A673 (cell line): Measurements from ENCODE around the gene HBB. TPM values are rescaled to one million over a fixed set of nuclear protein-coding genes. Genes with fewer than 3 reads are reported as not detected.

Experiments
- BruUV-seq: library from RNA; stranded (reverse); fragments of 400-500 nt; replicated peaks from 2 replicates; lab custom pipeline; 2021; lab: Mats Ljungman, UMichigan
- CTCF ChIA-PET: fragments of 300-600 bp; sonication (Branson Sonifier 250); formaldehyde crosslinking; loops from one replicate; lab custom pipeline; 2022; ENCODE audit warnings: antibody characterized with exemption; lab: Charles Lee
- POLR2A ChIA-PET: fragments of 300-600 bp; sonication (Branson Sonifier 250); formaldehyde crosslinking; loops from one replicate; lab custom pipeline; 2022; ENCODE audit warnings: antibody characterized with exemption; ENCODE audit not compliant: low non-redundant PET; lab: Charles Lee
- DNase-seq: peaks from one replicate; pipeline ENCODE4 v3.0.0-alpha.2; 2015; ENCODE audit warnings: low spot score
- H3K27ac ChIP-seq: fragments of 200-600 bp; sonication (generic); 2 replicates; pipeline ENCODE4 v1.5.1; 2016; ENCODE audit warnings: mixed run types, low read depth, mild to moderate bottlenecking, mixed read lengths, antibody characterized with exemption, low read length; ENCODE audit not compliant: poor library complexity, severe bottlenecking
- H3K27me3 ChIP-seq: fragments of 200-600 bp; sonication (generic); replicated peaks from 2 replicates; pipeline ENCODE4 v1.6.1; 2017; ENCODE audit warnings: mixed run types, low read depth, mild to moderate bottlenecking, mixed read lengths, antibody characterized with exemption, low read length; ENCODE audit not compliant: insufficient read depth, poor library complexity
- H3K36me3 ChIP-seq: fragments of 200-600 bp; sonication (generic); 2 replicates; pipeline ENCODE4 v1.6.1; 2016; ENCODE audit warnings: mixed run types, mild to moderate bottlenecking, mixed read lengths, antibody characterized with exemption, low read length; ENCODE audit not compliant: insufficient read depth, poor library complexity, severe bottlenecking
- H3K4me1 ChIP-seq: fragments of 200-600 bp; sonication (generic); 2 replicates; pipeline ENCODE4 v1.6.1; 2017; ENCODE audit warnings: mixed run types, mild to moderate bottlenecking, mixed read lengths, antibody characterized with exemption, low read length; ENCODE audit not compliant: insufficient read depth, poor library complexity, severe bottlenecking
- H3K4me3 ChIP-seq: fragments of 200-600 bp; sonication (generic); 2 replicates; pipeline ENCODE4 v1.5.1; 2016; ENCODE audit warnings: low read depth, mixed run types, mild to moderate bottlenecking, mixed read lengths, low read length; ENCODE audit not compliant: poor library complexity, severe bottlenecking
- H3K9me3 ChIP-seq: fragments of 200-600 bp; sonication (generic); 2 replicates; pipeline ENCODE4 v1.6.1; 2016; ENCODE audit warnings: mixed run types, low read depth, mild to moderate bottlenecking, mixed read lengths, antibody characterized with exemption, low read length; ENCODE audit not compliant: poor library complexity, severe bottlenecking
- EZH2 ChIP-seq: fragments of 200-600 bp; sonication (generic); IDR thresholded peaks from 2 replicates; pipeline ENCODE4 v1.6.1; 2017; ENCODE audit warnings: borderline replicate concordance, low read depth, mild to moderate bottlenecking, mixed read lengths, antibody characterized with exemption, low read length; ENCODE audit not compliant: poor library complexity, severe bottlenecking
- intact Hi-C: fragments of 100-400 bp; cut with micrococcal nuclease; formaldehyde crosslinking; loops from one replicate; pipeline ENCODE4 v1.10.0; 2022; ENCODE audit not compliant: unreplicated experiment
- total RNA-seq: library from RNA; stranded (reverse); gene quantifications from 2 replicates; pipeline ENCODE4 v1.2.3, GENCODE V29; 2021
- TF ChIP-seq, protein P1 (sequence below): fragments of 300-800, 200-600 bp; sonication (generic); conservative IDR thresholded peaks from 2 replicates; pipeline ENCODE4 v1.5.1; 2017; ENCODE audit warnings: low read depth, mild to moderate bottlenecking, antibody characterized with exemption, low read length, moderate library complexity, mixed read lengths

Gene HBB
- total RNA-seq, 1 experiment from 2014 or later, result not detected

DNA sequence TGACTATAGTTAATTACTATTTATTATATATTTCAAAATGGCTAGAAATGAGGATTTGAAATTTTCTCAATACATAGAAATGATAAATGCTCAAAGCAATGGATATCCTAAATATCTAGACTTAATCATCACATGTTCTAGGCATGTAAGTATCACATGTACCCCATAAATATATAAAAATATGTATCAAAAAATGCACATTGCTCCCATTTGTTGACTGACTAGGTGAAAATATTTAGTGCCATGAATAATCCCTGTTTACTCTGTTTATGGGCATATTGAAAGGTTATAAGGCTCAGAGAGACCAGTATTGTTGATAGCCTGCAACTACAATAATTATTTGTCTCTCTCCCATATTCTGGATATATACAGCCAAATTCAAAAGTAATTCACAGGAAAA is 39.7 kb upstream of the HBB start:
- CTCF ChIA-PET, result no interaction called here
- H3K4me3 ChIP-seq, result no peak overlapping the region
- BruUV-seq, result no TSS peak

DNA sequence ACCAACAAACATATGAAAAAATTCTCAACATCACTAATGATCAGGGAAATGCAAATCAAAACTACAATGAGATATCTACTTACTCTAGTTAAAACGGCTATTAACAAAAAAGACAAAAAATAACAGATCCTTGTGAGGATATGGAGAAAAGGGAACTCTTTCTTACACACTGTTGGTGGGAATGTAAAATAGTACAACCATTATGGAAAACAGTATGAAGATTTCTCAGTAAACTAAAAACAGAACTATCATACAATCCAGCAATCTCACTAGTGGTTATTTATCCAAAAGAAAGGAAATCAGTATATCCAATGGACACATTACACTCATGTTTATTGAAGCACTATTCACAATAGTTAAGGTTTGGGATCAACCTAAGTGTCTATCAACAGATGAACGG is 39.0 kb upstream of the HBB start:
- POLR2A ChIA-PET, result no interaction called here
- CTCF ChIA-PET, result no interaction called here
- TF ChIP-seq EZH2, result no peak
- TF ChIP-seq, protein P1, sequence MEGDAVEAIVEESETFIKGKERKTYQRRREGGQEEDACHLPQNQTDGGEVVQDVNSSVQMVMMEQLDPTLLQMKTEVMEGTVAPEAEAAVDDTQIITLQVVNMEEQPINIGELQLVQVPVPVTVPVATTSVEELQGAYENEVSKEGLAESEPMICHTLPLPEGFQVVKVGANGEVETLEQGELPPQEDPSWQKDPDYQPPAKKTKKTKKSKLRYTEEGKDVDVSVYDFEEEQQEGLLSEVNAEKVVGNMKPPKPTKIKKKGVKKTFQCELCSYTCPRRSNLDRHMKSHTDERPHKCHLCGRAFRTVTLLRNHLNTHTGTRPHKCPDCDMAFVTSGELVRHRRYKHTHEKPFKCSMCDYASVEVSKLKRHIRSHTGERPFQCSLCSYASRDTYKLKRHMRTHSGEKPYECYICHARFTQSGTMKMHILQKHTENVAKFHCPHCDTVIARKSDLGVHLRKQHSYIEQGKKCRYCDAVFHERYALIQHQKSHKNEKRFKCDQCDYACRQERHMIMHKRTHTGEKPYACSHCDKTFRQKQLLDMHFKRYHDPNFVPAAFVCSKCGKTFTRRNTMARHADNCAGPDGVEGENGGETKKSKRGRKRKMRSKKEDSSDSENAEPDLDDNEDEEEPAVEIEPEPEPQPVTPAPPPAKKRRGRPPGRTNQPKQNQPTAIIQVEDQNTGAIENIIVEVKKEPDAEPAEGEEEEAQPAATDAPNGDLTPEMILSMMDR, result no peak
- BruUV-seq, result no TSS peak
- intact Hi-C loops, result no loop called here
- H3K4me1 ChIP-seq, result no peaks in the 10 kb centered on the region
- DNase-seq, result no peak
- no peaks in the 10 kb centered on the region for H3K36me3 ChIP-seq
- H3K4me3 ChIP-seq, result no peak overlapping the region
- H3K9me3 ChIP-seq, result no peaks in the 10 kb centered on the region
- no peaks in the 10 kb centered on the region for H3K27me3 ChIP-seq
- H3K27ac ChIP-seq, result no peak overlapping the region

More for the DNA sequence above, 39.7 kb upstream of the HBB start:
- DNase-seq, result no peak
- POLR2A ChIA-PET, result no interaction called here
- intact Hi-C loops, result no loop called here
- TF ChIP-seq EZH2, result no peak
- TF ChIP-seq, protein P1, result no peak
- Histone ChIP-seq H3K9me3 (no peaks in the 10 kb centered on the region), H3K36me3 (no peaks in the 10 kb centered on the region), H3K27me3 (no peaks in the 10 kb centered on the region), H3K27ac (no peak overlapping the region), H3K4me1 (no peaks in the 10 kb centered on the region)

DNA sequence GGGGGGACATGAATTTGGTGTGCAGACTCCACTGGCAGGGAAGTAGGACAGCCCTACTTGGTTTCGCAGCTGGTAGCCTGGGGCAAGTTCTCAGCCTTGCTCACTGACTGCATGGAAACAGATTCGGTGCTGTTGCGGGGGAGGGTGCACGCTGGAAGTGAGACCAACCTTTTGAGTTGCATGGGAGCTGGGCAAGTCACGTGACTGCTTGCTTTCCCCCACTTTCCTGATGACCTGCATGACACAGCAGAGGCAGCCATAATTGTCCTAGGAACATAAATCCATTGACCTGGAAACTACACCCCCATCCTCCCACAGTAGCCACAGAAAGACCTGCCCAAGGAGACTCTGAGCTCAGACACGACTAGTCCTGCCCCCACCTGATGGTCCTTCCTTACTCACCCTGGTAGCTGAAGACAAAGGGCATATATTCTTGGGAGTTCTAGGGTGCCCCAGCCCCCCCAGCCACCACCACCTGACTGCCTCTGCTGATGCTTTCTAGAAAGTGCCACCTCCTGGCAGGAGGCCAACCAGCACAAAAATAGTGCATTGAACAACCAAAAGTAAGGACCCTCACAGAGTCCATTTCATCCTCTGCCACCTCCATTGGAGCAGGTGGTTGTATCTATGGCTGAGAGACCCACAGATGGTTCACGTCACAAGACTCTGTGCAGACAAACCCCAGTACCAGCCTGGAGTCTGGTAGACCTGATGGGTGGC is 31.8 kb upstream of the HBB start:
- intact Hi-C loops, result no loop called here
- Histone ChIP-seq H3K4me1 (no peaks in the 10 kb centered on the region), H3K9me3 (no peaks in the 10 kb centered on the region), H3K36me3 (no peaks in the 10 kb centered on the region), H3K27ac (no peak overlapping the region), H3K27me3 (no peaks in the 10 kb centered on the region), H3K4me3 (no peak overlapping the region)
- ChIA-PET CTCF (no interaction called here), POLR2A (no interaction called here)
- TF ChIP-seq, protein P1, result no peak
- TF ChIP-seq EZH2, result no peak
- DNase-seq, result no peak
- no TSS peak for BruUV-seq
